ENCODE results near the gene GALNT17. TPM values are rescaled to one million over a fixed set of nuclear protein-coding genes. Genes with fewer than 3 reads are reported as not detected.

The GALNT17 gene
- total RNA-seq, 1 experiment from 2014 or later: not detected

DNA sequence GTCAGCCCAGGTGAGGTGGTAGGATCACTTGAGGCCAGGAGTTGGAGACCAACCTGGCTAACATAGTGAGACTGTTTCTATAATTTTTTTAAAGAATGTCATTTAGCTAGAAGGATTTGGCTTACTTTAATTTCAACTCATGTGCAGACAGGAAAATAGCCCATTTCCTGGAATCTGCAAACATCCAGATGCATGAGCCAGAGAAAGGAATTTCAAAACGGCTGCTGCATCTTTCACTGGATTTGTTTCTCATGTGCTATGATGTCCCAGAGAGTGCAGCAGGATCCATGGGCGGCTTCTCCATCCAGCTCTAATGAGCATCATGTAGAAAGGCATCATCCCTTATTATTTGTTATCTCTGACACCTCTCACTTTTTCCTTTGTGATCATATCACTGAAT is 149.3 kb downstream of the GALNT17 start:
- no TSS peak for BruUV-seq (replicated peaks)
- intact Hi-C loops (cut with micrococcal nuclease): no loop called here

DNA sequence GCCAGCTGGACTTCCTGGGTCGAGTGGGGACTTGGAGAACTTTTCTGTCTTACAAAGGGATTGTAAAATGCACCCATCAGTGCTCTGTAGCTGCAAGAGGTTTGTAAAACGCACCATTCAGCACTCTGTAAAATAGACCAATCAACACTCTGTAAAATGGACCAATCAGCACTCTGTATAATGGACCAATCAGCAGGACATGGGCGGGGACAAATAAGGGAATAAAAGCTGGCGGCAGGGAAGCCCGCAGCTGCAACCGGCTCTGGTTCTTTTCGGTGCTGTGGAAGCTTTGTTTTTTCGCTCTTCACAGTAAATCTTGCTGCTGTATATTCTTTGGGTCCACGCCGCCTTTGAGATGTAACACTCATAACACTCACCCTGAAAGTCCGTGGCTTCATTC is 151.9 kb downstream of the GALNT17 start:
- POLR2A ChIA-PET (ENCODE audit: unreplicated experiment): no interaction called here

More for the DNA sequence above, 149.3 kb downstream of the GALNT17 start:
- H3K27ac ChIP-seq (ENCODE audit: low read length): no peak overlapping the region
- no peak overlapping the region for H3K9ac ChIP-seq (ENCODE audit: low read length)
- no peaks in the 10 kb centered on the region for H4K20me1 ChIP-seq (ENCODE audit: low read length)
- H3K27me3 ChIP-seq (ENCODE audit: low read length): no peaks in the 10 kb centered on the region
- no peaks in the 10 kb centered on the region for H3K79me2 ChIP-seq (ENCODE audit: low read length)
- H3K36me3 ChIP-seq (ENCODE audit: low read depth, low read length): no peaks in the 10 kb centered on the region
- H3K4me3 ChIP-seq (ENCODE audit: low read length): no peak overlapping the region
- no peaks in the 10 kb centered on the region for H3F3A ChIP-seq (ENCODE audit: low read length, unreplicated experiment)
- ATAC-seq: no peak
- H3K4me1 ChIP-seq (ENCODE audit: insufficient read depth, low read length): no peaks in the 10 kb centered on the region
- no peaks in the 10 kb centered on the region for H3K9me2 ChIP-seq (replicated peaks; ENCODE audit: low read length)
- POLR2A ChIA-PET (ENCODE audit: unreplicated experiment): no interaction called here
- H3K4me2 ChIP-seq (ENCODE audit: low read length): no peak overlapping the region
- no peak overlapping the region for H2AFZ ChIP-seq (ENCODE audit: low read length)
- no peaks in the 10 kb centered on the region for H3K9me3 ChIP-seq (ENCODE audit: low read length)
- CTCF ChIA-PET: no interaction called here
- TF ChIP-seq EZH2 (IDR thresholded peaks at IDR 0.05; ENCODE audit: low read length, unreplicated experiment) (no peak), EZH2phosphoT487 (IDR thresholded peaks at IDR 0.05; ENCODE audit: borderline replicate concordance, low read length) (no peak)
- TF ChIP-seq, protein P1, sequence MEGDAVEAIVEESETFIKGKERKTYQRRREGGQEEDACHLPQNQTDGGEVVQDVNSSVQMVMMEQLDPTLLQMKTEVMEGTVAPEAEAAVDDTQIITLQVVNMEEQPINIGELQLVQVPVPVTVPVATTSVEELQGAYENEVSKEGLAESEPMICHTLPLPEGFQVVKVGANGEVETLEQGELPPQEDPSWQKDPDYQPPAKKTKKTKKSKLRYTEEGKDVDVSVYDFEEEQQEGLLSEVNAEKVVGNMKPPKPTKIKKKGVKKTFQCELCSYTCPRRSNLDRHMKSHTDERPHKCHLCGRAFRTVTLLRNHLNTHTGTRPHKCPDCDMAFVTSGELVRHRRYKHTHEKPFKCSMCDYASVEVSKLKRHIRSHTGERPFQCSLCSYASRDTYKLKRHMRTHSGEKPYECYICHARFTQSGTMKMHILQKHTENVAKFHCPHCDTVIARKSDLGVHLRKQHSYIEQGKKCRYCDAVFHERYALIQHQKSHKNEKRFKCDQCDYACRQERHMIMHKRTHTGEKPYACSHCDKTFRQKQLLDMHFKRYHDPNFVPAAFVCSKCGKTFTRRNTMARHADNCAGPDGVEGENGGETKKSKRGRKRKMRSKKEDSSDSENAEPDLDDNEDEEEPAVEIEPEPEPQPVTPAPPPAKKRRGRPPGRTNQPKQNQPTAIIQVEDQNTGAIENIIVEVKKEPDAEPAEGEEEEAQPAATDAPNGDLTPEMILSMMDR (conservative IDR thresholded peaks at IDR 0.05; ENCODE audit: low read depth, low read length): no peak
- no peak for DNase-seq

DNA sequence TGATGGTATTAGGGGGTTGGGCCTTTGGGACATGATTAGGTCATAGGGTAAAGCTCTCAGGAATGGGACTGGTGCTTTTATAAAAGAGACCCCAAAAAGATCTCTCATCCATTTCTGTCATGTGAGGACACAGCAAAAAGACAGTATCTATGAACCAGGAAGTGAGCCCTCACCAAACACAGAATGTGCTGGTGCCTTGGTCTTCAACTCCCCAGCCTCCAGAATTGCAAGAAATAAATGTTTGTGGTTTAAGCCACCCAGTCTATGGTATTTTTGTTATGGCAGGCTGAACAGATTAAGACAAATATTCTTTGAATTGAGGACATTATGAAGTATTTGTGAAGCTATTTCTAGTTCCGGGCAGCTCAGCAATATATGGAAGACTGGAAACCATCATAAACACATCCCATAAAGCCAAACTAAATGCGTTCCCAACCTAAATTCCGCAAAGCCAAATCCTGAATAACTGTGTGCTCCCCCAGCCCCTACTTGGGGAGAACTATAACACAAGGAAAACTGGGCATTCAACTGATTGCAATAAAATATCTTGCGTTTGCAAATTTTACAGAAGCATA is 153.7 kb downstream of the GALNT17 start:
- H3K9ac ChIP-seq (ENCODE audit: low read length): no peak overlapping the region
- intact Hi-C loops (cut with micrococcal nuclease): no loop called here
- no peak overlapping the region for H3K4me2 ChIP-seq (ENCODE audit: low read length)
- no peaks in the 10 kb centered on the region for H3K4me1 ChIP-seq (ENCODE audit: insufficient read depth, low read length)
- H3K9me3 ChIP-seq (ENCODE audit: low read length): no peaks in the 10 kb centered on the region
- H3K36me3 ChIP-seq (ENCODE audit: low read depth, low read length): no peaks in the 10 kb centered on the region
- BruUV-seq (replicated peaks): no TSS peak
- no peak for DNase-seq
- no peaks in the 10 kb centered on the region for H3F3A ChIP-seq (ENCODE audit: low read length, unreplicated experiment)
- H3K9me2 ChIP-seq (replicated peaks; ENCODE audit: low read length): no peaks in the 10 kb centered on the region
- ChIA-PET POLR2A (ENCODE audit: unreplicated experiment) (no interaction called here), CTCF (no interaction called here)
- no peak overlapping the region for H3K27ac ChIP-seq (ENCODE audit: low read length)
- H3K27me3 ChIP-seq (ENCODE audit: low read length): no peaks in the 10 kb centered on the region
- no peaks in the 10 kb centered on the region for H3K79me2 ChIP-seq (ENCODE audit: low read length)
- ATAC-seq: no peak
- TF ChIP-seq EZH2 (IDR thresholded peaks at IDR 0.05; ENCODE audit: low read length, unreplicated experiment) (no peak), EZH2phosphoT487 (IDR thresholded peaks at IDR 0.05; ENCODE audit: borderline replicate concordance, low read length) (no peak)
- TF ChIP-seq, protein P1 (conservative IDR thresholded peaks at IDR 0.05; ENCODE audit: low read depth, low read length): no peak
- no peak overlapping the region for H3K4me3 ChIP-seq (ENCODE audit: low read length)
- H2AFZ ChIP-seq (ENCODE audit: low read length): no peak overlapping the region
- H4K20me1 ChIP-seq (ENCODE audit: low read length): no peaks in the 10 kb centered on the region

More for the DNA sequence above, 151.9 kb downstream of the GALNT17 start:
- no peak overlapping the region for H3K4me2 ChIP-seq (ENCODE audit: low read length)
- H3K27me3 ChIP-seq (ENCODE audit: low read length): no peaks in the 10 kb centered on the region
- H3F3A ChIP-seq (ENCODE audit: low read length, unreplicated experiment): no peaks in the 10 kb centered on the region
- no peak overlapping the region for H3K9ac ChIP-seq (ENCODE audit: low read length)
- no peak overlapping the region for H2AFZ ChIP-seq (ENCODE audit: low read length)
- no peak for DNase-seq
- TF ChIP-seq, protein P1 (conservative IDR thresholded peaks at IDR 0.05; ENCODE audit: low read depth, low read length): no peak
- TF ChIP-seq EZH2 (IDR thresholded peaks at IDR 0.05; ENCODE audit: low read length, unreplicated experiment) (no peak), EZH2phosphoT487 (IDR thresholded peaks at IDR 0.05; ENCODE audit: borderline replicate concordance, low read length) (no peak)
- H3K4me3 ChIP-seq (ENCODE audit: low read length): no peak overlapping the region
- no peaks in the 10 kb centered on the region for H4K20me1 ChIP-seq (ENCODE audit: low read length)
- H3K9me3 ChIP-seq (ENCODE audit: low read length): no peaks in the 10 kb centered on the region
- no TSS peak for BruUV-seq (replicated peaks)
- no peaks in the 10 kb centered on the region for H3K4me1 ChIP-seq (ENCODE audit: insufficient read depth, low read length)
- H3K27ac ChIP-seq (ENCODE audit: low read length): no peak overlapping the region
- intact Hi-C loops (cut with micrococcal nuclease): no loop called here
- CTCF ChIA-PET: no interaction called here
- no peaks in the 10 kb centered on the region for H3K36me3 ChIP-seq (ENCODE audit: low read depth, low read length)
- no peaks in the 10 kb centered on the region for H3K79me2 ChIP-seq (ENCODE audit: low read length)
- no peaks in the 10 kb centered on the region for H3K9me2 ChIP-seq (replicated peaks; ENCODE audit: low read length)
- ATAC-seq: no peak
